H1 (cell line): ENCODE results near the gene NR1H2. TPM values are rescaled to one million over a fixed set of nuclear protein-coding genes. Genes with fewer than 3 reads are reported as not detected.

Source experiments
- CTCF ChIA-PET: fragments of 300-600 bp; sonication (Branson Sonifier 250); formaldehyde crosslinking; loops from one replicate; lab custom pipeline; 2021; ENCODE audit not compliant: partially characterized antibody; lab: Charles Lee
- POLR2A ChIA-PET: fragments of 300-600 bp; sonication (Branson Sonifier 250); formaldehyde crosslinking; loops from one replicate; lab custom pipeline; 2021; ENCODE audit warnings: inconsistent platforms; ENCODE audit not compliant: partially characterized antibody; lab: Charles Lee
- DNase-seq, 2 experiments: peaks; one replicate each; pipeline versions ENCODE4 v3.0.0 to v3.0.0-alpha.2; 2010 to 2022; ENCODE audit warnings: low spot score in 2 of 2, low read depth in 1 of 2, mixed read lengths in 1 of 2
- FAIRE-seq: peaks from 2 replicates; lab custom pipeline; 2011; peaks lifted over from hg19 to GRCh38; lab: Jason Lieb, UNC
- H2AFZ ChIP-seq: 2 replicates; pipeline ENCODE4 v1.8.1; 2012; ENCODE audit warnings: low read length, inconsistent platforms
- H2AK5ac ChIP-seq: 2 replicates; pipeline ENCODE4 v1.6.1; 2013; ENCODE audit warnings: low read depth, low read length
- H2BK120ac ChIP-seq: replicated peaks from 2 replicates; pipeline ENCODE3; 2013; ENCODE audit warnings: low read depth, low read length, inconsistent platforms
- H2BK12ac ChIP-seq: 2 replicates; pipeline ENCODE4 v1.6.1; 2013; ENCODE audit warnings: low read depth, low read length
- H2BK15ac ChIP-seq: 2 replicates; pipeline ENCODE4 v1.6.1; 2013; ENCODE audit warnings: low read length
- H2BK20ac ChIP-seq: 2 replicates; pipeline ENCODE4 v1.6.1; 2013; ENCODE audit warnings: low read length
- H2BK5ac ChIP-seq: 2 replicates; pipeline ENCODE4 v1.6.1; 2013; ENCODE audit warnings: low read depth, low read length
- H3K14ac ChIP-seq: 2 replicates; pipeline ENCODE4 v1.6.1; 2013; ENCODE audit warnings: inconsistent platforms; ENCODE audit not compliant: insufficient read length
- H3K18ac ChIP-seq: 2 replicates; pipeline ENCODE4 v1.6.1; 2013; ENCODE audit warnings: low read length; ENCODE audit errors: extremely low read depth
- H3K23ac ChIP-seq: 2 replicates; pipeline ENCODE4 v1.6.1; 2013; ENCODE audit warnings: inconsistent platforms; ENCODE audit not compliant: insufficient read length
- H3K23me2 ChIP-seq: 2 replicates; pipeline ENCODE4 v1.6.1; 2013; ENCODE audit warnings: low read depth, low read length
- H3K27ac ChIP-seq: 2 replicates; pipeline ENCODE4 v1.6.1; 2011; ENCODE audit warnings: low read depth, low read length, inconsistent platforms
- H3K27me3 ChIP-seq, 4 experiments: replicated peaks in 1 of 4; 1 replicate in 1 of 4; 2 replicates in 3 of 4; pipeline versions ENCODE4 v1.6.1 to v1.8.1; 2011 to 2013; ENCODE audit warnings: low read length in 3 of 4, mild to moderate bottlenecking in 3 of 4, inconsistent platforms in 2 of 4, mixed read lengths in 2 of 4, moderate library complexity in 1 of 4; ENCODE audit not compliant: control insufficient read depth in 3 of 4, insufficient read depth in 3 of 4; ENCODE audit errors: extremely low read depth in 1 of 4
- H3K36me3 ChIP-seq, 4 experiments: 2 replicates each; pipeline versions ENCODE4 v1.6.1 to v1.8.1; 2011 to 2013; ENCODE audit warnings: mild to moderate bottlenecking in 4 of 4, low read length in 3 of 4, moderate library complexity in 2 of 4, control low read depth in 1 of 4, inconsistent platforms in 1 of 4; ENCODE audit not compliant: insufficient read depth in 4 of 4, control insufficient read depth in 2 of 4
- H3K4ac ChIP-seq: replicated peaks from 2 replicates; pipeline ENCODE3; 2013; ENCODE audit warnings: low read length, low read depth, mixed read lengths, inconsistent platforms; ENCODE audit not compliant: insufficient read length
- H3K4me1 ChIP-seq, 4 experiments: replicated peaks in 1 of 4; 1 replicate in 1 of 4; 2 replicates in 3 of 4; pipeline versions ENCODE4 v1.6.1 to v1.8.1; 2011 to 2013; ENCODE audit warnings: low read length in 3 of 4, inconsistent platforms in 2 of 4, mixed read lengths in 1 of 4; ENCODE audit not compliant: insufficient read depth in 4 of 4, control insufficient read depth in 3 of 4
- H3K4me2 ChIP-seq, 2 experiments: 2 replicates each; pipeline versions ENCODE4 v1.6.1 to v1.8.1; 2011 to 2013; ENCODE audit warnings: low read depth in 2 of 2, low read length in 2 of 2, control low read depth in 1 of 2, inconsistent platforms in 1 of 2, mild to moderate bottlenecking in 1 of 2; ENCODE audit not compliant: insufficient read depth in 1 of 2
- H3K4me3 ChIP-seq, 4 experiments: fragments of 200-600, 300-600 bp in 1 of 4; sonication (generic), shearing (Covaris generic), sonication (Bioruptor Twin) in 1 of 4; 2 replicates each; pipeline versions ENCODE4 v1.5.1 to v1.8.1; 2011 to 2016; ENCODE audit warnings: low read length in 4 of 4, low read depth in 3 of 4, control low read depth in 2 of 4, inconsistent platforms in 2 of 4, mild to moderate bottlenecking in 2 of 4, mixed read lengths in 1 of 4, moderate library complexity in 1 of 4; ENCODE audit not compliant: insufficient read depth in 2 of 4; ENCODE audit errors: extremely low read depth in 1 of 4
- H3K56ac ChIP-seq: replicated peaks from 2 replicates; pipeline ENCODE3; 2013; ENCODE audit warnings: low read depth, mild to moderate bottlenecking, mixed read lengths, low read length, inconsistent platforms; ENCODE audit not compliant: insufficient read length
- H3K79me1 ChIP-seq: 2 replicates; pipeline ENCODE4 v1.6.1; 2013; ENCODE audit warnings: low read depth, low read length, control low read depth
- H3K79me2 ChIP-seq, 2 experiments: 2 replicates each; pipeline versions ENCODE4 v1.6.1 to v1.8.1; 2012 to 2013; ENCODE audit warnings: low read length in 2 of 2, mild to moderate bottlenecking in 2 of 2, inconsistent platforms in 1 of 2; ENCODE audit not compliant: insufficient read depth in 2 of 2, control insufficient read depth in 1 of 2
- H3K9ac ChIP-seq, 4 experiments: replicated peaks in 1 of 4; 1 replicate in 1 of 4; 2 replicates in 3 of 4; pipeline versions ENCODE4 v1.6.1 to v1.8.1; 2011 to 2013; ENCODE audit warnings: low read depth in 3 of 4, low read length in 3 of 4, control low read depth in 2 of 4, mild to moderate bottlenecking in 2 of 4, moderate library complexity in 2 of 4, inconsistent platforms in 1 of 4; ENCODE audit errors: extremely low read depth in 1 of 4
- H3K9me3 ChIP-seq, 2 experiments: 2 replicates each; pipeline versions ENCODE4 v1.6.1 to v1.8.1; 2012 to 2013; ENCODE audit warnings: mild to moderate bottlenecking in 2 of 2, moderate library complexity in 2 of 2, control low read depth in 1 of 2, inconsistent platforms in 1 of 2, low read depth in 1 of 2, low read length in 1 of 2, mixed read lengths in 1 of 2; ENCODE audit not compliant: insufficient read depth in 2 of 2
- H4K20me1 ChIP-seq, 2 experiments: replicated peaks in 1 of 2; 2 replicates each; pipeline versions ENCODE3 to v1.8.1; 2011 to 2013; ENCODE audit warnings: inconsistent platforms in 2 of 2, low read length in 2 of 2, mild to moderate bottlenecking in 1 of 2; ENCODE audit not compliant: insufficient read depth in 2 of 2, control insufficient read depth in 1 of 2
- H4K5ac ChIP-seq: 2 replicates; pipeline ENCODE4 v1.6.1; 2013; ENCODE audit warnings: low read length, low read depth, mixed read lengths, inconsistent platforms; ENCODE audit not compliant: insufficient read length
- H4K8ac ChIP-seq: 2 replicates; pipeline ENCODE4 v1.8.0; 2013; ENCODE audit warnings: mild to moderate bottlenecking, moderate library complexity, low read length, inconsistent platforms; ENCODE audit not compliant: insufficient read depth; ENCODE audit errors: extremely low read depth
- H4K91ac ChIP-seq: replicated peaks from 2 replicates; pipeline ENCODE3; 2013; ENCODE audit warnings: low read length, mixed read lengths, inconsistent platforms; ENCODE audit not compliant: insufficient read length
- ASH2L ChIP-seq: fragments of 200-600, 300-600 bp; sonication (generic); IDR thresholded peaks from one replicate; pipeline ENCODE4 v1.7.1; 2017; ENCODE audit warnings: low read length
- KDM5A ChIP-seq: fragments of 200-600 bp; IDR thresholded peaks from 2 replicates; pipeline ENCODE4 v1.7.1; 2012; ENCODE audit warnings: mild to moderate bottlenecking, low read length, inconsistent platforms, mixed read lengths
- NANOG ChIP-seq: IDR thresholded peaks from 2 replicates; pipeline ENCODE4 v1.6.1; 2011; ENCODE audit warnings: low read length, low read depth, mild to moderate bottlenecking, inconsistent platforms; ENCODE audit not compliant: insufficient read depth, poor library complexity, severe bottlenecking
- PHF8 ChIP-seq: fragments of 200-600 bp; sonication (generic); conservative IDR thresholded peaks from 2 replicates; pipeline ENCODE4 v1.7.1; 2012; ENCODE audit warnings: low read depth, mild to moderate bottlenecking, inconsistent platforms, low read length, moderate library complexity
- RNF2 ChIP-seq: fragments of 200-900, 300-1000 bp; sonication (generic); IDR thresholded peaks from 2 replicates; pipeline ENCODE4 v1.7.1; 2016; ENCODE audit warnings: borderline replicate concordance, low read depth, mild to moderate bottlenecking, antibody characterized with exemption, low read length; ENCODE audit not compliant: poor library complexity, severe bottlenecking; ENCODE audit errors: missing control alignments
- RXRA ChIP-seq: IDR thresholded peaks from 2 replicates; pipeline ENCODE4 v1.6.1; 2011; ENCODE audit warnings: low read depth, mild to moderate bottlenecking, low read length, moderate library complexity; ENCODE audit not compliant: insufficient read depth
- SAP30 ChIP-seq: fragments of 300-600 bp; sonication (generic); IDR thresholded peaks from 2 replicates; pipeline ENCODE4 v1.7.1; 2012; ENCODE audit warnings: low read length, moderate library complexity, mild to moderate bottlenecking, inconsistent platforms; ENCODE audit not compliant: insufficient read depth, insufficient replicate concordance
- WGBS, 2 experiments: shearing (Covaris generic) in 1 of 2; methylation state at CpG; one replicate each; pipeline versions ENCODE4 v1.1.6 to v1.1.7; 2013 to 2015; ENCODE audit warnings: low lambda C conversion rate in 2 of 2, mixed read lengths in 2 of 2, inconsistent platforms in 1 of 2, low coverage in 1 of 2, missing lambda C conversion rate in 1 of 2; ENCODE audit not compliant: insufficient replicate concordance in 2 of 2, insufficient coverage in 1 of 2, insufficient read length in 1 of 2; ENCODE audit errors: extremely low coverage in 1 of 2, missing lambda C conversion rate in 1 of 2; 5-methylcytosine and 5-hydroxymethylcytosine counted together
- polyA plus RNA-seq, 7 experiments: library from polyadenylated mRNA; depleted of rRNA in 3 of 7; stranded (reverse) in 5 of 7; unstranded in 2 of 7; fragments of >200 nt in 5 of 7; fragments of 200-250 nt in 2 of 7; gene quantifications; 1 replicate in 5 of 7; 2 replicates in 1 of 7; 4 replicates in 1 of 7; pipeline versions ENCODE4 v1.2.1 to v1.2.3, GENCODE V29; 2011 to 2013; ENCODE audit warnings: missing spikeins in 2 of 7, mixed read lengths in 2 of 7
- total RNA-seq: library from RNA; stranded (reverse); fragmentation: NEBNext Ultra II Directional; extraction: Animal tissue kit (Norgen Biotek cat#: 25700); gene quantifications from 2 replicates; pipeline ENCODE4 v1.2.1, GENCODE V29; 2021
- TF ChIP-seq, protein P1 (sequence below): IDR thresholded peaks from 2 replicates; pipeline ENCODE4 v1.6.1; 2011; ENCODE audit warnings: low read depth, mild to moderate bottlenecking, low read length; ENCODE audit not compliant: insufficient read depth
- TF ChIP-seq, protein P2 (sequence below): IDR thresholded peaks from 2 replicates; pipeline ENCODE4 v1.6.1; 2012; ENCODE audit warnings: low read length, inconsistent platforms

Gene NR1H2
- total and polyA plus RNA-seq, 2 of the 8 experiments (the other 6 are each of a cell fraction or from before 2014, with no cell fraction given) = 40.3 to 47.5 TPM

DNA sequence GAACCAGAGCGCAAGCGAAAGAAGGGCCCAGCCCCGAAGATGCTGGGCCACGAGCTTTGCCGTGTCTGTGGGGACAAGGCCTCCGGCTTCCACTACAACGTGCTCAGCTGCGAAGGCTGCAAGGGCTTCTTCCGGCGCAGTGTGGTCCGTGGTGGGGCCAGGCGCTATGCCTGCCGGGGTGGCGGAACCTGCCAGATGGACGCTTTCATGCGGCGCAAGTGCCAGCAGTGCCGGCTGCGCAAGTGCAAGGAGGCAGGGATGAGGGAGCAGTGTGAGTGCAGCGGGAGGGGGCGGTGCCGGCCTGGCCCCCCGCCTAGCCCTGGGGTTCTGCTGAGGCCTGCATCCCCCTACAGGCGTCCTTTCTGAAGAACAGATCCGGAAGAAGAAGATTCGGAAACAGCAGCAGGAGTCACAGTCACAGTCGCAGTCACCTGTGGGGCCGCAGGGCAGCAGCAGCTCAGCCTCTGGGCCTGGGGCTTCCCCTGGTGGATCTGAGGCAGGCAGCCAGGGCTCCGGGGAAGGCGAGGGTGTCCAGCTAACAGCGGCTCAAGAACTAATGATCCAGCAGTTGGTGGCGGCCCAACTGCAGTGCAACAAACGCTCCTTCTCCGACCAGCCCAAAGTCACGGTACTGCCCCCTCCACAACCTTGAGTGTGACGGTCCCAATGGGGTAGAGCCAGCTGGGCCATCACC, 2.1 kb downstream of the NR1H2 start:
- Histone ChIP-seq H2BK5ac (no peak overlapping the region), H3K23me2 (no peaks in the 10 kb centered on the region), H2BK12ac (no peak overlapping the region), H2BK15ac (no peak overlapping the region), H2BK120ac (no peak overlapping the region), H3K79me2 (no peaks in the 10 kb centered on the region), H3K4me2 (no peak overlapping the region; a peak in 1 of 4 replicates), H4K8ac (no peak overlapping the region), H3K9ac (no peak overlapping the region), H4K20me1 (peaks cover 5% of the 10 kb centered on the region in 2 experiments), H2BK20ac (no peak overlapping the region), H3K27me3 (no peaks in the 10 kb centered on the region), H3K9me3 (no peaks in the 10 kb centered on the region), H3K4me1 (peaks cover 0 to 5% (median 1%) of the 10 kb centered on the region in 4 experiments; a peak in 4 of 7 replicates), H4K91ac (no peak overlapping the region), H3K4ac (no peak overlapping the region), H3K18ac (no peak overlapping the region), H3K27ac (no peak overlapping the region), H2AK5ac (no peak overlapping the region), H3K79me1 (no peaks in the 10 kb centered on the region; the same call in 1 of the 2 replicates), H3K36me3 (peaks cover 12 to 43% (median 33%) of the 10 kb centered on the region in 4 experiments), H3K23ac (no peak overlapping the region), H2AFZ (no peak overlapping the region), H3K56ac (no peak overlapping the region), H3K14ac (no peak overlapping the region), H3K4me3 (no peak overlapping the region), H4K5ac (no peak overlapping the region)
- DNase-seq (no peak), FAIRE-seq (no peak)
- CTCF ChIA-PET = interaction anchor here (0.8 to 3.3 kb wide), 3 partner anchors 10 to 42 kb away, joined by 3 to 11 read pairs (median 3); no protein-coding TSS in a partner anchor
- WGBS, 2 experiments = 97% methylated on average over 27 of the region's 36 CpGs; no CpG with 5 or more reads in 1 of the 2 experiments
- POLR2A ChIA-PET = interaction anchor here (1.9 kb wide), 1 partner anchor 43 kb away, joined by 5 read pairs; no protein-coding TSS in a partner anchor
- TF ChIP-seq SAP30 (no peak), RXRA (no peak), RNF2 (no peak), KDM5A (no peak), NANOG (no peak), ASH2L (no peak), PHF8 (no peak)
- TF ChIP-seq, protein P1, sequence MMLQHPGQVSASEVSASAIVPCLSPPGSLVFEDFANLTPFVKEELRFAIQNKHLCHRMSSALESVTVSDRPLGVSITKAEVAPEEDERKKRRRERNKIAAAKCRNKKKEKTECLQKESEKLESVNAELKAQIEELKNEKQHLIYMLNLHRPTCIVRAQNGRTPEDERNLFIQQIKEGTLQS = no peak
- TF ChIP-seq, protein P2, sequence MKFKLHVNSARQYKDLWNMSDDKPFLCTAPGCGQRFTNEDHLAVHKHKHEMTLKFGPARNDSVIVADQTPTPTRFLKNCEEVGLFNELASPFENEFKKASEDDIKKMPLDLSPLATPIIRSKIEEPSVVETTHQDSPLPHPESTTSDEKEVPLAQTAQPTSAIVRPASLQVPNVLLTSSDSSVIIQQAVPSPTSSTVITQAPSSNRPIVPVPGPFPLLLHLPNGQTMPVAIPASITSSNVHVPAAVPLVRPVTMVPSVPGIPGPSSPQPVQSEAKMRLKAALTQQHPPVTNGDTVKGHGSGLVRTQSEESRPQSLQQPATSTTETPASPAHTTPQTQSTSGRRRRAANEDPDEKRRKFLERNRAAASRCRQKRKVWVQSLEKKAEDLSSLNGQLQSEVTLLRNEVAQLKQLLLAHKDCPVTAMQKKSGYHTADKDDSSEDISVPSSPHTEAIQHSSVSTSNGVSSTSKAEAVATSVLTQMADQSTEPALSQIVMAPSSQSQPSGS = no peak
